GM20431 (cell line): ENCODE measurements around the gene MRGPRF.

Experiments used
- in situ Hi-C: fragments of 300-500 bp; cut with MseI, MboI; formaldehyde crosslinking; loops from one replicate; pipeline ENCODE4 v1.15.0; 2020; ENCODE audit warnings: low sequenced_read_pairs; ENCODE audit not compliant: unreplicated experiment

Gene MRGPRF

DNA sequence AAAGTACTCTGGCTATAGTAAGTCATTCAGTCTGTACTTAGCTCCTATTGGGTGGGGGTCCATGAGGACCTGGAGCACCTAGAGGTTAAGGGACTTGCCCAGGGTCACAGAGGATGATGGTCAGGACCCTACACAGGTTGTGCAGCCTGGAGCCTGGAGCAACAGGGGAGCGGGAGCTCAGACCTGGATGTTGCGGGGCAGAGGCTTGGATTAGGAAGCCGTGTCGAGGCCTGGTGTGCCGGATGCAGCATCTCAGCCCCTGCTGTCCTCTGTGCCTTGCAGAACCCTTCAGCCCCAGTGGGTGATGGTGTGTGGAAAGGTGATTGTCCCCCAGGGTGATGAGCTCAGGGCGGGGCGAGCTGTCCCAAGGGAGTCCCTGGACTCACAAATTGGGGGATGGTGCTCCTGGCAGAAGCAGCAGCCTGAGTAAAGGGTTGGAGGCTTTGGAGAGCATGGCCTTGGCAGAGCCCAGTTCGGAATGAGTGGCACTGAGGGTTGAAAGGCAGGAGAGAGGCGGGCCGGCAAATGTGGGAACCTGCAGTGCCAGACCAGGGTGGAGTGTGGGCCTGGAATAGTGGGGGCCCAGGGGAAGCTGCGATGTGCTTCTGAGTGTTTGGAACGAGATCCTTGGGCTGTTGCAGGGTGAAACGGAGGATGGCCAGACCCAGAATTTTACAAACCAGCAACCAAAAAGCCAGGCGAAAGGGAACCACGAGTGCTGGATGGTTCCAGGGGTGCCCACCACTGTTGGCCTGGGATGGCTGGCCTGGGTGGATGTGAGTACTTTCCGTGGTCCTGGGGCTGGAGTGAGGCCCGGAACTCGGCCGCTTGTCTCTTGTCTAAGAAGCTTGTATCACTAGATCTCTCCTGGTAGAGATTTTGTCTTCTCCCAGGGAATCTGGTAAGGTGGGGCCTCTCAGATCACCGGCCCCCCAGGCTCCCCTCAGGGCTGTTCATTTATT lies 38.6 kb upstream of the MRGPRF start:
- in situ Hi-C loops = no loop called here

DNA sequence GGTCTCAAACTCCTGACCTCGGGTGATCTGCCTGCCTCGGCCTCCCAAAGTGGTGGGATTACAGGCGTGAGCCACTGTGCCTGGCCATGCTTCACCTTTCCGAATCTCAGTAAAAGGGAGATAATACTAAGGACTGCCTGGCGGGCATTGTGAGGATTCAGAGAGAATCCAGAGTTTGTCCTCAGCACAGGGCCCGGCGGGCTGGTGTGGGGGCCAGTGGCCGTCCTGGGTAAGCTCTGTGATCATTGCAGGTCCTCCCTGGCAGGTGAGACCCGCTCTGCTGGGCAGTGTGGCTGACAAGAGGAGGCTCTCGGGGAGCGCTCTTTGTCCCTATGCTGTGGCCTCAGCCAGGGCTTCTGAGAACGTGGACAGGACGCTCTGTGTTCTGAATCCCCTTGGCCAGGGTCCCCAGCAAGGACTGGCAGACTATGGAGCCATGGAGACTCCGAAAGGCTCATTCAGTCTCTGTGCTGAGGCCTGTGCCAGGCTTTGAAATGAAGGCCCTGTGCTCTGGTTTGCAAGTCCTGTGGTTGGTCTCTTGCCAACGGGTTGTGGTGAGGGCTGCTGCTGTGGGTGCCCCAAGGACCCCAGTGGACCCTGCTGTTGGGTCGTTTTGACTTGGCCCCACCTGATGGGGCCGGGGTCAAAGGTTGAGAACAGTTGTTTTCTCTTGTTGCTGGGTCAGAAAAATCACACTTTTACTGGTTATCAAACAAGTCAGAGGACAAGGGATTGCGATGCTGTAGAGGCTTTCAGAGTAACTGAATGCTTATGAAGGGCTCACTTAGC lies 37.7 kb upstream of the MRGPRF start:
- in situ Hi-C loops = no loop called here

DNA sequence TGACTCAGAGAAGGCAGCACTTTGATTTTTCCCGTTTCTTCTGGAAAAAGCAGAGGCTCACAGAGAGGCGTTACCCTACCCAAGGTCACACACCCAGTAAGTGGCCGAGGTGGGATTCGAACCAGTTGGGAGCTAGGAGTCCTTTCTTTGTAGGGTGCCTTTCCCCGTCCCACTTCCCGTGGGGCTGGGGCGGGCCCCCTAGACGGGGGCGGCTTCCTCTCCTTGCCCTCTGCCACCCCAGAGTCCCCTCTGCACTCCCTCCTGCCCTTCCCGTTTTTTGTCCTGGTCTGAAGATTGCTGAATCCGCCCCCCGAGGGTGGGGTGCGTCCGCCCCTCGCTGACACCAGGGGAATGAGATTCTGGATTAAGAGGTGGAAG lies 36.4 kb upstream of the MRGPRF start:
- in situ Hi-C loops = no loop called here

DNA sequence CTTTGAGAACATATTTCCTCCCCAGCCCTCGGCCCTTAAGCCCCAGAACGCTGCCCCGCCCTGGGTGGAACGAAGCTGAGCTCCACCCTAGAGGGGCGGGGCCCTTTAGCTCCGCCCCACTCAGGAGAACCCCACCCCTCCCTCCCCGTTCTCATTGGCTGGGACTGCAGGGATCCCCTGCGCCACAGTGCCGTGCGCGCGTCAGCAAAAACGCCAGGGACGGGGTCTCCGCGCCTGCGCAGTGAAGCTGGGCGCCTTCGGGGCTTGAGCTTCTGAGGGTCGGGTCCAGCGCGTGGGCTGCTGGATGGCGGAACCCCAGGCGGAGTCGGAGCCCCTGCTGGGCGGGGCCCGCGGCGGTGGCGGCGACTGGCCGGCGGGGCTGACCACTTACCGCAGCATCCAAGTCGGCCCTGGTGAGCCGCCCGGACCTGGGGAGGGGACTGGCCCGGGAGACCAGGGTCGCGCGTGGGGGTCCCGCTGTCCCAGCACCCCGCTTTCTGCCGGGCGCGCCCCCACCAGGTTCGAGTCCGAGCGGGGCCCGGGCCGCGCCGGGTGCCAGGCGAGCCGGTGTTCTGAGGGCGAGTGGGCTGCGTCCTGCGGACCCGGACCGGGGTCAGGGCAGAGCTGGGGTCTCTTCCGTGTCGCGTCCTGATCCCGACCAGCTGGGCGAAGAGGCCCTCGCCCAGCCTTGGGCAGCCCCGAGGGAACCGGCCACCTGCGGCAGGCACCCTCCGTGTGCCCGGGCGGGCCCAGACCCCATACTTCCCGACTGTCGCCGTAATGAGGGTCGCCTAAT lies 35.8 kb upstream of the MRGPRF start, which contains the start of gene TPCN2:
TSS of gene TPCN2 (plus strand) at position 239 of the 796 bp plus-strand sequence. CDS start at position 305, 66 bp downstream.
- in situ Hi-C loops = no loop called here

DNA sequence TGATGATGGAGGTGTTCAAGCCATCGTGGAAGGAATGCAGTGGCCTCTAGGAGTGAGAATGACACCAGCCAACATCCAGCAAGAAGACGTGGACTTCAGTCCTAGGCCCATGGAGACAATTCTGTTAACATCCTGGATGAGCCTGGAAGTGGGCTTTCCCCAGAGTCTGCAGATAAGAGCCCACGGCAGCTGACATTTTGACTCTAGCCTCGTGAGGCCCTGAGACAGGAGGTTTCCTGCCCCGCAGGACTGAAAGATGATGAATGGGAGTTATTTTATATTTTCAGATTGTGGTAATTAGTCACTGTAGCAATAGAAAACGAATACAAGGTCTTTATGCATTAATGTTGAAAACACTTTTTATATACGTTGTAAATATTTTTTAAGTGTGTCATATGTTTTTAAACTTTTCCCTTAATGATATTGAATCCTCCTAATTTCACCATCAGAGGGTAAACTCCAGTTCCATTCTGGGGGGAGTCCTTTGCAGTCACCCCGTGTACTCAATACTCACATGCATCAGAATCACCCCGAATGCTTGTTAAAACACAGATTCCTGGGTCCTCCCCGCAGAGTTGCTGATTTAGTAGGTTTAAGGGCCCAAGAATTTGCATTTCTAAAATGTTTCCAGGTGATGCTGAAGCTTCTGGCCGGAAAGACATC lies 35.1 kb upstream of the MRGPRF start:
- in situ Hi-C loops = no loop called here

DNA sequence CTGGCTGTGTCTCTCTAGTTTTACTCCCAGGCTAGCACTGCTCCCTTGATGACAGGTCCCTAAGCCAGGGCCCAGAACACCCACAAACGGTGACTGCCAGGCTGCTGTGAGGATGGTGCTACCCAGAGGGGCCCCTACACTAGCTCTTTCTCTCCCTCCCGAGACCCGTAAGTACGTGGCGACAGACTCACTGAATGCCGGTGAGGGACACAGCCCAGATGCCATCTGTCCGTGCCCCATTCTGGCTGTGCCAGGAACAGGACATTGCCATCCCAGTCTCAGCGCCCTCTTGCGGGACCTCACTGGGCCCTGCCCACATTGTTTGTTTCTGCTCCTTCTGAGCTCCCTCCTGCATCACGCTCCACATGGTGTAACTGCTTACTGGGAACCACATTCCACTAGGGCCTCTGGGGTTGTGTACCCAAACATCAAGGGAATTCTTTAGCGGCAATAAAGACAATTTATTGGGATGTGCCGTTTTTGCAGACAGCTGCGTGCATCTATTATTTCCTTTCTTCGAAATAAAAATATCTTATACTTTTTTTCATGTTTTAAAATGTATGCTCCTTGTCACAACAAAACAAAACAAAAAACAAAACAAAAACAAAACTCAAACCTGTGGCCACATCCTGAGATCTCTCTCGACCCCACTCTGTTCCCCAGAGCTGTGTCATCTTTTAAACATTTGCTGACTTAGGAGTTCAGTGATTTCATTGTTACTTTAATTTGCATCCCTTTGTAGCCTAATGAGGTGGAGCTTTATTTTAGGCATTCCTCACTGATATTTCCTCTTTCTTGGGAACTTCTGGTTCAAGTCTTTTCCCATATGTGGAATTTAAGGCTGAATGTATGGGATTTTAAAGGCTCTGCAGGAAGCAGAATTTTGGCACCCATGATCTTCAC lies 31.3 kb upstream of the MRGPRF start:
- in situ Hi-C loops = no loop called here

DNA sequence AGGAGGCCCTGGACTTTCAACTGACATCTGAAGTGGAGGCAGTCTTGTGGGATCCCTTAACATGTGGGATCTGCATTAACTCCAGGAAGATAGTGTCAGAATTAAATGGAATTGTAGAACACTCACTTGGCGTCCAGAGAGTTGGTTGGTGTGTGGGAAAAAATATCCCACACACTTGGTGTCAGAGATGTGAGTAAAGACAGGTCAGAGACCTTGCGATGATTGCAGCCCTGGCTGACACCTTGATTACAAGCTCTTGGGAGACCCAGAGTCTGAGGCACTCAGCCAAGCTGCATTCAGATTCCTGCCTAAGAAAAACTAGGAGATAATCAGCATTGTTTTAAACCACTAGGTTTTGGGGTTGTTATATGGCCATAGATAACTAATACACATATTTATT lies 28.5 kb upstream of the MRGPRF start:
- in situ Hi-C loops = no loop called here

DNA sequence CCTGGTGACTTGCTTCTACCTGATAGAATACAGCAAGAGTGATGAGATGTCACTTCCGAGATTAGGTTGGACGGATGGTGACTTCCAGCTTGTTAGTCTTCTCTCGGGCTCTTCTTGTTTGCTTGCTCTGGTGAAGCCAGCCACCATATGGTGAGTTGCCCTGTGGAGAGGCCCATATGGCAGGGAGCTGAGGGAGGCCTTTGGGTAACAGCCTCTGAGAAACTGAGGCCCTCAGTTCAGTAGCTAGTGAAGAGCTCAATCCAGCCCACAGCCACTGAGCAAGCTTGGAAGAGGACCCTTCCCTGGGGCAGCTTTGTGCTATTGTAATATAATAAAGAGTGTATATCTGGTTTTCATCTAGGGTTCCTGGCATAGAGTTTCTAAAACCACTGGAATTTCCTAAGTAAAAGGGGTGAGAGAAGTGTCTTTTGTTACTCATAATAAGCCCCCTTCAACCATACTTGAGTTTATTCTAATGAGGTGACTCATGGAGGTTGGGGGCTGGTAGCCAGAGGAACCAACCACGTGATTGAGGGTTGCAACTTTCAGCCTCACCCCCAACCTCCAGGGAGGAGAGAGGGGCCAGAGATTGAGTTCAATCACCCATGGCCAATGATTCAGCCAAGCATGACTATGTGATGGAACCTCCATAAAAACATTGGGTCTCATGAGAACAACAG lies 27.7 kb upstream of the MRGPRF start:
- in situ Hi-C loops = no loop called here

DNA sequence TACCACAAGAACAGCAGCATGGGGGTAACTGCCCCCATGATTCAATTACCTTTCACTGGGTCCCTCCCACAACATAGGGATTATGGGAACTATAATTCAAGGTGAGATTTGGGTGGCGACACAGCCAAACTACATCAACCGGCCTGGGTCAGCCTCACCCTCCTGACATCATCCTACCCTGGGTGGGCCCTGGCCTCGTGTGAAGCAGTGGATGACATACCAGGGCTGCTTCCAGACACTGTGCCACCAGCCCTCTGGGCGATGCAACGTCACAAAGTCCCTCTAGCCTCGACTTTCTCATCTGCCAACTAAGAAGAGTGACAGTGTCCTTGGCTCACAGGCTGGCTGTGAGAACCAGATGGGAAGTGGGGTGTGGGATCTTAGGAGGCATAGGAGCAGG lies 27.0 kb upstream of the MRGPRF start:
- in situ Hi-C loops = no loop called here

DNA sequence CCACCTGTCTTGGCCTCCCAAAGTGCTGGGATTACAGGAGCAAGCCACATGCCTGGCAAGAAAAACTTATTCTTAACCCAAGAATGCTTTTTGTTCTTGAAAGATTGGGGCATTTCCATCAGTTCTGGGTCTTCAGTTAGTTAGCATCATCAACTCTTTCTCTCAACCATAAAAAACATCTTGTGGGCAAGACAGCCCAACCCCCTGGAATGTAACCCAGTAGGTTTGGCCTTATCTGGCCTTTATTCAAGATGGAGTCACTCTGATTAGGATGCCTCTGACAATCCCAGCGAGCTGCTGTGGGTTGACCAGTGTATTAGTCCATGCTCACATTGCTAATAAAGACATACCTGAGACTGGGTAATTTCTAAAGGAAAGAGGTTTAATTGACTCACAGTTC lies 26.5 kb upstream of the MRGPRF start:
- in situ Hi-C loops = no loop called here

DNA sequence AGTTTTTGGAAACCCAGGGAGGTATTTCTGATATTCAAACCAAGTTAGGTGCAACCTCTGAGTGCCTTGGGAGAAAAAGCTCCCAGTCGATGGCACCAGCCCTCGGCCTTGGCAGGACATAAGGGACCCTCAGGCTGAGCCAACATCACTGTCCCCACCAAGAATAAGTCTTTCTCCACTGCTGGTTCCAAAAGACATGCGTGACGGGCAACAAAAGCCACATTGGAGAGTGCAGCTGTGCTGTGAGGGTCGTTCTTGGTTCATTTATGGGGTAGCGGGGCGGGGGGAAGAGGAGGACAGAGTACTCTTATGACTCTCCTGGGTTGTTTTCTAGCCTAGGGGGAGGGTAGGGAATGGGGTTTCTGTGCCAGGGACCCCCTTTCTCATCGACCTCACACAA lies 24.5 kb upstream of the MRGPRF start:
- in situ Hi-C loops = no loop called here

DNA sequence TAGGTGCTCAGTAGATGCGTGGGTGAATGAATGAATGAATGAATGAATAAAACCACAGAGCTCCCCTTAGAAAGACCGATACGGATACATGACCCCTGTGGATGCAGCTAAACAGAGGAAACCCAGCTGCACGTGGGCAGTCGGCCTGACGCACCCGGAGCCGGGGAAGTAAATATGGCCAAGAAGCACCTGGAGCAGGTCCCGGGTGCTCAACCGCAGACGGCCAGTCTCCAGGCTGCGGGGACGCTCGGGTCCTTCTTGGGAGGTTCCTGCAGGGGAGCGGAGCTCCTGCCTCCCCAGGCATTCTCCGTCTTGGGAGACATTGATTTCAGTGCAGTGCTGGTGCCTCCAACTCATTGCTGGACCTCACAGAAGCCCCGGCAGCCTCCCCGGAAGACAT lies 24.0 kb upstream of the MRGPRF start:
- in situ Hi-C loops = no loop called here

DNA sequence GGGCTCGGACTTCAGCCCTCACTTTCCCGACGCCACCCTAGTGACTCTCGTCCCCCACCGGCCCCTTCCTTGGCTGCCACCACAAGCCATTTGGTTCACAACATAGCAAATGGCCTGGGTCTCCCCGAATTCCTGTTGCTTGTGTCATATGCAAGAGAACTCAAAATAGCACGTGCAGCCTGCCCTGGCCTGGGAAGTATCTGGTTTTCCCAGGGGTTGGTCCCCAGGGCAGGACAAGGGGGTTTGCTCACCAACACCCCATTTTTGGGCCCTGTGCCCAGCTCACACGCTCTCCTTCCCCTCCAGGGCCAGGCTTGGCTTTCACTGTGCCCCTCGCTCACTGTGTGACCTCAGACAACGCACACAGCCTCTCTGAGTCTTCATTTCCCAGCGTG lies 22.9 kb upstream of the MRGPRF start:
- in situ Hi-C loops = no loop called here

DNA sequence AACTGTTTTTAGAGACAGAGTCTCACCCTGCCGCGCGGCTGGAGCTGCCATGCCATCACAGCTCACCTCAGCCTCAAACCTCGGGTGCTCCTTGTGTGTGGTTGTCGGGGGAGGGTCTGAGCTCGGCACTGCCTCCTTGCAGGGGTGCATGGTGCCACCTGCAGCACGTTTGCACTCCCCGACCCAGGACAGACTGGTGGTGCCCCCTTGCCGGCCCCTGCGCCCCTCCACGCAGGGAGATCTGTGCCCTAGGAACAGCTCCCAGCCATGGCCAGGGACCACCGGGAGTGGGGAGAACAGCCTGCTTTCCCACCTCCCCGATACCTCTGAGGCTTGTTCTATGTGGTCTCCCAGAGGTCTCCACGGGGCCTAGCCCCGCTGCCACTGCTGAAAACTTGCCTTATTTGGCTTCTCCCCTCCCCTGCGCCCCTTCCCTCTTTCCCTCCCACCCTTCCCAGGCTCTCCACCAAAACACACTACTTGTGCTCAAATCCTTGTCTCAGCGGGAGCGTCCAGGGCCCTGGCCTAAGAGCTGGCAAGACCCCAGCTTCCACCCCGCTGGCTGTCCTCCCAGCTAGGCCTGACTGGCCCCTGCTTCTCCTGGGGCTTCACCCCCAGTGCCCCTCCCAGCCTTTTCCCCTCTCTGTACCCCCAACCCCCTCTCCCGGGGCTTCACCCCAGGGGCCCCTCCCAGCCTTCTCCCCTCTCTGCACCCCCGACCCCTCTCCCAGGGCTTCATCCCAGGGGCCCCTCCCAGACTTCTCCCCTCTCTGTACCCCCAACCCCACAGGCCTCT lies 22.3 kb upstream of the MRGPRF start:
- in situ Hi-C loops = no loop called here

DNA sequence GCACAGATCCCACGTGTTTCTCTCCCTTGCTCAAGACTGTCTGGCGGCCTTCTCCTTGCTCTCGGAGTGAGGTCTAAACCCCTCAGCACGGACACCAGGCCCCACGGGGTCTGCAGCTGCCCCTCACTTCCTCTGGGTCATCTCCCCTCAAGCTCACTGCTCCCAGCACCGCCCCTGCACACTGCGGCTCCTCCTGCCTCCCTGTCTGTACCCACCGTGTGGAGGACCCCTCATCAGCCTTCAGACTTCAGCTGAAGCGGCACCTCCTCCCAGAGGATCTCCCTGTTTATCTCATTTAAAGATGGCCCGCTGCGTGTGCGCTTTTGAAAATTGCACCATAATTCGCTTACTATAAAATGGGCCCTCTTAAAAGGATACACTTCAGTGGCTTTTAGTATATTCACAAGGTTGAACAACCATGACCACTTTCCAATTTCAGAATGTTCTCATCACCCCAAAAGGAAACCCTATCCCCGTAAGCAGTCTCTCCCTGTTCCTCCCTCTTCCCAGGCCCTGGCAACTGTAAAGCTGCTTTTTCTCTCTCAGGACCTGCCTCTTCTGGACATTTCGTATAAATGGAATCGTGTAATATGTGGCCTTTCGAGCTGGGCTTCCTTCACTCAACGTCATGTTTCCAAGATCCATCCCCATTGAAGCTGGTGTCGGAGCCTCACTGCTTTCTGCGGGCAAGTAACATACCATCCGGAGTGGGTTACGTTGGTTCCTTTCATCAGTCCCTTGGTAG lies 21.2 kb upstream of the MRGPRF start:
- in situ Hi-C loops = no loop called here

DNA sequence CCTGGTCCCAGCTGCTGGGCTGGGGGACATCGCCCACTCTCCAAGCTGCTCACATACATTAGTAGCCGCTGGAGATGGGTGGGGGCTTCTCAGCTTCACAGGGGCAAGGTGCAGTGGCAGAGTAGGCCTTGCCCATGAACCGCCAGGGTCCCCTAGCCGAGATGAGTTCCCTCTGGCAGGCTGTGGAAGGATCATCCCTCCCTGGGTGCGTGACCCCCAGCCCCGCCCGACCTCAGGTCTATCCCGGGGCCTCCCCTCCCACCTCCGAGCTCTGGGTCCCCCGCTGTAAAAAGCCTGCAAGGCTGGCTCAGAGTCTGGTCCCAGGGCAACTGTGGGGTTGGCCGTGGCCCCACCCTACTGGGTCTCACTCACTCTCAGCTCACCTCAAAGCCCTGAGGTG lies 20.4 kb upstream of the MRGPRF start:
- in situ Hi-C loops = no loop called here

DNA sequence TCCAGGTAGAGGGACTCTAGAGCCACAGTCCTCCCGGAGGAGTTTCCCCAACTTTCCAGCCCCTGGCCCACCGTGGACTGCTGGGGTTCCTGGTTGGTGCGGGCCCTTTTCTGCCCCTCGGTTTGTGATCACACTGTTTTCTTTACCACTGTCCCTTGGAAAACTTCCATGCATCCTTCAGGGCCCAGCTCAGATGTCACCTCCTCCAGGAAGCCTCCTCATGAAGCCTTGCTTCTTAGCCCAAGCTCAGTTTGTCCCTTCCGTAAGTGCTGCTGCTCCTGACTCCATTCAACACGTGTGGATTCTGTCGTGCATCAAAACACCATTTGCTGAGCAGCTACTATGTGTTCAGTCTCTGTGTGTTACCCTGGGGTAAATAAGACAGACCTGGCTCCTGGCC lies 19.8 kb upstream of the MRGPRF start:
- in situ Hi-C loops = no loop called here
